GM19239 (cell line): ENCODE measurements around the gene TCF7L2.

Experiments
- DNase-seq: peaks from one replicate; pipeline ENCODE4 v3.0.0; 2011; ENCODE audit warnings: low spot score; ENCODE audit not compliant: insufficient read length
- FAIRE-seq: peaks from 2 replicates; lab custom pipeline; 2011; peaks lifted over from hg19 to GRCh38; lab: Jason Lieb, UNC

The TCF7L2 gene

GRCh38 chr10:113133497-113134115, 183.6 kb downstream of the TCF7L2 start:
- DNase-seq (no peak), FAIRE-seq (no peak)

- no peak for DNase-seq
- FAIRE-seq = no peak
Measured at GRCh38 chr10:113135025-113135424, 185.0 kb downstream of the TCF7L2 start.

GRCh38 chr10:113137941-113138685, 188.1 kb downstream of the TCF7L2 start:
- DNase-seq (no peak), FAIRE-seq (no peak)

GRCh38 chr10:113138937-113139585, 189.0 kb downstream of the TCF7L2 start:
- FAIRE-seq = no peak
- no peak for DNase-seq

- DNase-seq (no peak), FAIRE-seq (no peak)
Measured at GRCh38 chr10:113139699-113140098, 189.7 kb downstream of the TCF7L2 start.

GRCh38 chr10:113140143-113141011, 190.3 kb downstream of the TCF7L2 start:
- DNase-seq = no peak
- FAIRE-seq = no peak

GRCh38 chr10:113142601-113143362, 192.7 kb downstream of the TCF7L2 start:
- FAIRE-seq (no peak), DNase-seq (no peak)

GRCh38 chr10:113144576-113144975, 194.5 kb downstream of the TCF7L2 start:
- FAIRE-seq (no peak), DNase-seq (no peak)

GRCh38 chr10:113148071-113148825, 198.2 kb downstream of the TCF7L2 start:
- no peak for DNase-seq
- no peak for FAIRE-seq

- DNase-seq (no peak), FAIRE-seq (no peak)
Measured at GRCh38 chr10:113148901-113149300, 198.9 kb downstream of the TCF7L2 start.

- FAIRE-seq (no peak), DNase-seq (no peak)
Measured at GRCh38 chr10:113149626-113150025, 199.6 kb downstream of the TCF7L2 start.

GRCh38 chr10:113151190-113151666, 201.2 kb downstream of the TCF7L2 start:
- no peak for DNase-seq
- no peak for FAIRE-seq

- DNase-seq = no peak
- FAIRE-seq = no peak
Measured at GRCh38 chr10:113153493-113154102, 203.6 kb downstream of the TCF7L2 start.

GRCh38 chr10:113157441-113157840, 207.4 kb downstream of the TCF7L2 start:
- FAIRE-seq (no peak), DNase-seq (no peak)

- no peak for FAIRE-seq
Measured at GRCh38 chr10:113158183-113158582, 208.1 kb downstream of the TCF7L2 start.

GRCh38 chr10:113159563-113159962, 209.5 kb downstream of the TCF7L2 start:
- DNase-seq (no peak), FAIRE-seq (no peak)

More at GRCh38 chr10:113158183-113158582, 208.1 kb downstream of the TCF7L2 start:
- DNase-seq = no peak

- no peak for DNase-seq
- FAIRE-seq = no peak
Measured at GRCh38 chr10:113160641-113161040, 210.6 kb downstream of the TCF7L2 start.

- DNase-seq (no peak), FAIRE-seq (no peak)
Measured at GRCh38 chr10:113161066-113161465, 211.0 kb downstream of the TCF7L2 start.
